ENCODE measurements around the gene PRKCG. TPM values are rescaled to one million over a fixed set of nuclear protein-coding genes. Genes with fewer than 3 reads are reported as not detected.
A peak's percentile ranks its signal among the peaks of the same experiment; 100 is the strongest.

PRKCG gene
- polyA plus RNA-seq, 3 donors, result 0.01 TPM; not detected in 2

DNA sequence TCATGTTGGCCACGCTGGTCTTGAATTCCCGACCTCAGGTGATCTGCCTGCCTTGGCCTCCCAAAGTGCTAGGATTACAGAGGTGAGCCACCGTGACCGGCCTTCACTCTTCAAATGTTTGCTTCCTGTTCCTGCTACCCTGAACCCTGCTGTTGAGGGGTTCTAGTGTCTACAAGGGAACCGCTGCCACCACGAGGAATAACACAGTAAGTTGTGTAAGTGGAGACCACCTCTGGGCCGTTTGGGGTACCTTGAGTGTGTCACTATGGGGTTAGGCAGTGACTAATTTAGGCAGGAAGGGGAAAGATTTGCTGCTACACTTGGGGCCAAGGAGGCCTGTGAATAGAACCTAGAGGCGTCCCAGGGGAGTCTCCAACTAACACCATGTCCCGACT is 16.5 kb upstream of the PRKCG start:
- H3K27me3 Mint-ChIP-seq (ENCODE audit: low read depth in 3 of 3), result peaks cover 2 to 25% (median 15%) of the 10 kb centered on the region in 3 donors
- DNase-seq, result peak in 2 of 3 donors; percentile 55 to 66

More for the DNA sequence above, 16.5 kb upstream of the PRKCG start:
- Histone ChIP-seq H3K9ac (ENCODE audit: insufficient read depth, low read length, poor library complexity, severe bottlenecking) (peak overlapping the region; percentile 90), H3K27me3 (ENCODE audit: control insufficient read depth in 2 of 2, insufficient read depth in 2 of 2, low read length in 2 of 2) (no peaks in the 10 kb centered on the region), H3K36me3 (replicated peaks in 1 of 2; ENCODE audit: control insufficient read depth in 1 of 2, insufficient read depth in 2 of 2, low read length in 2 of 2) (no peaks in the 10 kb centered on the region), H3K4me2 (replicated peaks; ENCODE audit: extremely low read depth, low read length, poor library complexity, severe bottlenecking) (peak overlapping the region; percentile 85), H3K4me3 (replicated peaks in 1 of 3; ENCODE audit: low read depth in 2 of 3, low read length in 3 of 3) (peak overlapping the region; percentile 21 to 69 (median 32)), H2AFZ (ENCODE audit: insufficient read depth, low read depth, low read length, poor library complexity, severe bottlenecking) (peak overlapping the region; percentile 55), H4K20me1 (ENCODE audit: insufficient read depth, low read length) (peaks cover 17% of the 10 kb centered on the region), H3K4me1 (ENCODE audit: control insufficient read depth in 1 of 2, insufficient read depth in 2 of 2, low read length in 2 of 2) (peaks cover 27 to 32% of the 10 kb centered on the region in 2 donors), H3K9me3 (replicated peaks in 1 of 2; ENCODE audit: control insufficient read depth in 1 of 2, insufficient read depth in 1 of 2, low read length in 2 of 2) (no peaks in the 10 kb centered on the region), H3K27ac (ENCODE audit: low read depth in 1 of 2, low read length in 2 of 2) (peak overlapping the region; percentile 99), H3K79me2 (ENCODE audit: insufficient read depth, low read length) (peaks cover 27% of the 10 kb centered on the region)
- intact Hi-C loops (cut with micrococcal nuclease), result loop anchor here in 1 of 2 donors (1.0 kb wide), 1 partner anchor 13 kb away; no protein-coding TSS in a partner anchor
- H3K9me3 Mint-ChIP-seq, result peaks cover 0 to 10% (median 1%) of the 10 kb centered on the region in 7 donors
- H3K27ac Mint-ChIP-seq, result peak overlapping the region; percentile 86 to 100 (median 97)
- WGBS (ENCODE audit: insufficient coverage), result 39% methylated on average over 7 of the region's 9 CpGs
- peaks cover 31% of the 10 kb centered on the region for H3K4me1 Mint-ChIP-seq
- no peak for TF ChIP-seq CTCF (IDR thresholded peaks at IDR 0.05)
- peak overlapping the region; percentile 91 to 99 for H3K4me3 Mint-ChIP-seq
- peaks cover under 1 to 1% of the 10 kb centered on the region in 2 donors for H3K36me3 Mint-ChIP-seq

All from CD14-positive monocyte (primary cell).